ENCODE measurements around the gene AXDND1.
"Not testable (repeated sequence)": the region's sequence is repeated elsewhere in the genome, so short reads cannot be mapped to it uniquely, and the experiment has no call there.

GRCh38 chr1:179459606-179460206 is 93.9 kb downstream of the AXDND1 start:
- TF ChIP-seq, protein P1, sequence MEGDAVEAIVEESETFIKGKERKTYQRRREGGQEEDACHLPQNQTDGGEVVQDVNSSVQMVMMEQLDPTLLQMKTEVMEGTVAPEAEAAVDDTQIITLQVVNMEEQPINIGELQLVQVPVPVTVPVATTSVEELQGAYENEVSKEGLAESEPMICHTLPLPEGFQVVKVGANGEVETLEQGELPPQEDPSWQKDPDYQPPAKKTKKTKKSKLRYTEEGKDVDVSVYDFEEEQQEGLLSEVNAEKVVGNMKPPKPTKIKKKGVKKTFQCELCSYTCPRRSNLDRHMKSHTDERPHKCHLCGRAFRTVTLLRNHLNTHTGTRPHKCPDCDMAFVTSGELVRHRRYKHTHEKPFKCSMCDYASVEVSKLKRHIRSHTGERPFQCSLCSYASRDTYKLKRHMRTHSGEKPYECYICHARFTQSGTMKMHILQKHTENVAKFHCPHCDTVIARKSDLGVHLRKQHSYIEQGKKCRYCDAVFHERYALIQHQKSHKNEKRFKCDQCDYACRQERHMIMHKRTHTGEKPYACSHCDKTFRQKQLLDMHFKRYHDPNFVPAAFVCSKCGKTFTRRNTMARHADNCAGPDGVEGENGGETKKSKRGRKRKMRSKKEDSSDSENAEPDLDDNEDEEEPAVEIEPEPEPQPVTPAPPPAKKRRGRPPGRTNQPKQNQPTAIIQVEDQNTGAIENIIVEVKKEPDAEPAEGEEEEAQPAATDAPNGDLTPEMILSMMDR (IDR thresholded peaks at IDR 0.05): not testable (repeated sequence)
- TF ChIP-seq POLR2A (IDR thresholded peaks at IDR 0.05): not testable (repeated sequence)

Measured in vagina (tissue), 2 donors.